ENCODE results near the gene MMAB.

DNA sequence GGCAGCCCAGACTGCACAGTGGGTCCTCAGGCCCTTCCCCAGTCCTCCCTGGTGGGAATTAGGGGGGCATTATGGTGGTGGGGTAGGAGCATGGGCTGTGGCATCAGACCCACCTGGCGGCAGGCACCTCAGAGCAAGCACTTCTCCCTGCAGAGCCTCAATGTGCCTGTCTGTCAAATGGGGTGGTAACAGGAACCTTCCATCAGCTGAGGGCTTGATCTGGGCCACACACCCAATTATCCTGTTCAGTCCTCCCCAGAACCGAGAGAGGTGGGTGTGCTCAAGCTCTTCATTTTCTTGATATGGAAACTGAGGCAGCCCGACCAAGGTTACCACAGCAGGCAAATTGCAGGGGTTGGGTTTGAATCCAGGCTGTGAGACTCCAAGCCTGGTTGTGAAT, 38.7 kb upstream of the MMAB start:
- TF ChIP-seq, protein P1, sequence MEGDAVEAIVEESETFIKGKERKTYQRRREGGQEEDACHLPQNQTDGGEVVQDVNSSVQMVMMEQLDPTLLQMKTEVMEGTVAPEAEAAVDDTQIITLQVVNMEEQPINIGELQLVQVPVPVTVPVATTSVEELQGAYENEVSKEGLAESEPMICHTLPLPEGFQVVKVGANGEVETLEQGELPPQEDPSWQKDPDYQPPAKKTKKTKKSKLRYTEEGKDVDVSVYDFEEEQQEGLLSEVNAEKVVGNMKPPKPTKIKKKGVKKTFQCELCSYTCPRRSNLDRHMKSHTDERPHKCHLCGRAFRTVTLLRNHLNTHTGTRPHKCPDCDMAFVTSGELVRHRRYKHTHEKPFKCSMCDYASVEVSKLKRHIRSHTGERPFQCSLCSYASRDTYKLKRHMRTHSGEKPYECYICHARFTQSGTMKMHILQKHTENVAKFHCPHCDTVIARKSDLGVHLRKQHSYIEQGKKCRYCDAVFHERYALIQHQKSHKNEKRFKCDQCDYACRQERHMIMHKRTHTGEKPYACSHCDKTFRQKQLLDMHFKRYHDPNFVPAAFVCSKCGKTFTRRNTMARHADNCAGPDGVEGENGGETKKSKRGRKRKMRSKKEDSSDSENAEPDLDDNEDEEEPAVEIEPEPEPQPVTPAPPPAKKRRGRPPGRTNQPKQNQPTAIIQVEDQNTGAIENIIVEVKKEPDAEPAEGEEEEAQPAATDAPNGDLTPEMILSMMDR (conservative IDR thresholded peaks at IDR 0.05 in 1 of 2, IDR thresholded peaks at IDR 0.05 in 1 of 2; ENCODE audit: low read depth in 1 of 2, low read length in 2 of 2), result no peak
- no peak for TF ChIP-seq EZH2 (IDR thresholded peaks at IDR 0.05; ENCODE audit: low read length, missing control alignments)

Measured in fibroblast of lung (primary cell).